MCF 10A (cell line): ENCODE measurements around the gene HSD17B11. TPM values are rescaled to one million over a fixed set of nuclear protein-coding genes. Genes with fewer than 3 reads are reported as not detected.
"Not testable (repeated sequence)": the region's sequence is repeated elsewhere in the genome, so short reads cannot be mapped to it uniquely, and the experiment has no call there.

Experiments used
- BruUV-seq: library from RNA; stranded (reverse); fragments of 400-500 nt; replicated peaks from 2 replicates; lab custom pipeline; 2021; lab: Mats Ljungman, UMichigan
- CTCF ChIA-PET: fragments of 300-600 bp; sonication (Branson Sonifier 250); formaldehyde crosslinking; extraction: SDS; loops from one replicate; lab custom pipeline; 2021; ENCODE audit warnings: antibody characterized with exemption, inconsistent platforms; lab: Yijun Ruan, JAX
- POLR2A ChIA-PET: fragments of 300-600, 350-650 bp; sonication (Branson Sonifier 250); formaldehyde crosslinking; extraction: SDS; loops from one replicate; lab custom pipeline; 2020; ENCODE audit warnings: antibody characterized with exemption, inconsistent platforms; lab: Yijun Ruan, JAX
- DNase-seq: peaks from one replicate; pipeline ENCODE4 v3.0.0-alpha.2; 2018; ENCODE audit not compliant: unreplicated experiment
- H3K27ac Mint-ChIP-seq: one replicate; pipeline ENCODE4 v1.8.0; 2022; ENCODE audit warnings: mild to moderate bottlenecking, low read depth, mixed read lengths; ENCODE audit not compliant: unreplicated experiment
- H3K27me3 Mint-ChIP-seq: one replicate; pipeline ENCODE4 v1.8.0; 2022; ENCODE audit warnings: mixed read lengths; ENCODE audit not compliant: insufficient read depth, unreplicated experiment
- H3K36me3 Mint-ChIP-seq: one replicate; pipeline ENCODE4 v1.8.0; 2022; ENCODE audit warnings: mild to moderate bottlenecking, moderate library complexity, mixed read lengths; ENCODE audit not compliant: insufficient read depth, unreplicated experiment
- H3K4me1 Mint-ChIP-seq: one replicate; pipeline ENCODE4 v1.8.0; 2022; ENCODE audit warnings: mixed read lengths; ENCODE audit not compliant: insufficient read depth, unreplicated experiment
- H3K4me3 Mint-ChIP-seq: one replicate; pipeline ENCODE4 v1.8.0; 2022; ENCODE audit warnings: mild to moderate bottlenecking, moderate library complexity, mixed read lengths; ENCODE audit not compliant: unreplicated experiment
- H3K9me3 Mint-ChIP-seq: one replicate; pipeline ENCODE4 v1.8.0; 2022; ENCODE audit warnings: mixed read lengths; ENCODE audit not compliant: unreplicated experiment
- intact Hi-C: fragments of 100-400 bp; cut with micrococcal nuclease; formaldehyde crosslinking; loops from 2 replicates; pipeline ENCODE4 v1.14.1; 2022
- total RNA-seq: library from RNA; stranded (reverse); gene quantifications from 2 replicates; pipeline ENCODE4 v1.2.3, GENCODE V29; 2022
- TF ChIP-seq, protein P1 (sequence below): fragments of 200-600 bp; IDR thresholded peaks from one replicate; pipeline ENCODE4 v1.8.0; 2022; ENCODE audit warnings: antibody characterized with exemption, mild to moderate bottlenecking; ENCODE audit not compliant: unreplicated experiment

The HSD17B11 gene
- total RNA-seq, 1 experiment from 2014 or later = 4.3 TPM

DNA sequence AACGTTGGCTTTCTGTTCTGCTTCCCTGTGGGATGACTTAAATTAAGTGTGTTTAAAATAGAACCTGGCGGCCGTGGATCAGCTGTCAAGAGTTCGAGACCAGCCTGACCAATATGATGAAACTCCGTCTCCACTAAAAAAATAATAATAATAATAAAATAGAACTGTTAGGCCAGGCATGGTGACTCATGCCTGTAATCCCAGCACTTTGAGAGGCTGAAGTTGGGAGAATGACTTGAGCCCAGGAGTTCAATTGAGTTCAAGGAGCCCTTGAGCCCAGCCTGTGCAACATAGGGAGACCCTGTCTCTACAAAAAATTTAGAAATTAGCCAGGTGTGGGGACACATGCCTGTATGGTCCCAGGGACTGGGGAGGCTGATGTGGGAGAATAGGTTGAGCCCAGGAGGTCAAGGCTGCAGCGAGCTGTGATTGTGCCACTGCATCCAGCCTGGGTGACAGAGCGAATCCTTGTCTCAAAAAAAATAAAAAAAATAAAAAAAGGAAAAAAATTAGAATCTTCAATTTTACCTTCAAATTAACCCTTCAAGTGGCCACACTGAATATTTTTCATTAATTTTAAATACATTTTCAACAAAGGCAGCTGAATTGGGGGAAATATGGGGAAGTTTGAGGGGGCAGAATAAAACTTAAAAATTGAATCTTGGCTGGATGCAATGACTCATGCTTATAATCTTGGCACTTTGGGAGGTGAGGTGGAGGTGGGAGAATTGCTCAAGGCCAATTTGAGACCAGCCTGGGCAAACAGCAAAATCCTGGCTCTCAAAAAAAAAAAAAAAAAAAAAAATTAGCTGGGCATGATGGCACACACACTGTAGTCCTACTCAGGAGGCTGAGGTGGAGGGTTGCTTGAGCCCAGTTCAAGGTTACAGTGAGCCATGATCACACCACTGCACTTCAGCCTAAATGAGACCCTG lies 36.6 kb downstream of the HSD17B11 start:
- intact Hi-C loops = loop anchor here (5.0 to 10.0 kb wide), 6 partner anchors 68 to 493 kb away; partner anchors contain the start of gene NUDT9
- Mint-ChIP-seq H3K4me1 (peaks cover 18% of the 10 kb centered on the region), H3K4me3 (peak overlapping the region; percentile 44), H3K9me3 (no peaks in the 10 kb centered on the region), H3K36me3 (no peaks in the 10 kb centered on the region), H3K27me3 (no peaks in the 10 kb centered on the region), H3K27ac (peak overlapping the region; percentile 79)
- ChIA-PET POLR2A (interaction anchor here (0.6 to 1.4 kb wide), 6 partner anchors 11 to 111 kb away, joined by 3 to 4 read pairs (median 3); partner anchors contain the start of genes HSD17B11 and NUDT9), CTCF (interaction anchor here (0.6 to 6.6 kb wide), 24 partner anchors 9 to 1014 kb away, joined by 3 to 49 read pairs (median 4); partner anchors contain the start of gene HSD17B11)
- TF ChIP-seq, protein P1, sequence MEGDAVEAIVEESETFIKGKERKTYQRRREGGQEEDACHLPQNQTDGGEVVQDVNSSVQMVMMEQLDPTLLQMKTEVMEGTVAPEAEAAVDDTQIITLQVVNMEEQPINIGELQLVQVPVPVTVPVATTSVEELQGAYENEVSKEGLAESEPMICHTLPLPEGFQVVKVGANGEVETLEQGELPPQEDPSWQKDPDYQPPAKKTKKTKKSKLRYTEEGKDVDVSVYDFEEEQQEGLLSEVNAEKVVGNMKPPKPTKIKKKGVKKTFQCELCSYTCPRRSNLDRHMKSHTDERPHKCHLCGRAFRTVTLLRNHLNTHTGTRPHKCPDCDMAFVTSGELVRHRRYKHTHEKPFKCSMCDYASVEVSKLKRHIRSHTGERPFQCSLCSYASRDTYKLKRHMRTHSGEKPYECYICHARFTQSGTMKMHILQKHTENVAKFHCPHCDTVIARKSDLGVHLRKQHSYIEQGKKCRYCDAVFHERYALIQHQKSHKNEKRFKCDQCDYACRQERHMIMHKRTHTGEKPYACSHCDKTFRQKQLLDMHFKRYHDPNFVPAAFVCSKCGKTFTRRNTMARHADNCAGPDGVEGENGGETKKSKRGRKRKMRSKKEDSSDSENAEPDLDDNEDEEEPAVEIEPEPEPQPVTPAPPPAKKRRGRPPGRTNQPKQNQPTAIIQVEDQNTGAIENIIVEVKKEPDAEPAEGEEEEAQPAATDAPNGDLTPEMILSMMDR = no peak
- peak; percentile 76 for DNase-seq
- BruUV-seq = no TSS peak

- no TSS peak for BruUV-seq
- Mint-ChIP-seq H3K9me3 (no peaks in the 10 kb centered on the region), H3K36me3 (no peaks in the 10 kb centered on the region), H3K27me3 (no peaks in the 10 kb centered on the region), H3K4me1 (peaks cover 18% of the 10 kb centered on the region), H3K4me3 (no peak overlapping the region), H3K27ac (peak overlapping the region; percentile 79)
- ChIA-PET POLR2A (interaction anchor here (0.6 to 1.2 kb wide), 5 partner anchors 11 to 112 kb away, joined by 3 to 4 read pairs (median 3); partner anchors contain the start of gene NUDT9), CTCF (interaction anchor here (0.5 to 6.6 kb wide), 25 partner anchors 10 to 1147 kb away, joined by 3 to 49 read pairs (median 4); partner anchors contain the start of gene HSD17B11)
- TF ChIP-seq, protein P1 = peak; percentile 77
- peak; percentile 71 for DNase-seq
- intact Hi-C loops = loop anchor here (5.0 to 10.0 kb wide), 5 partner anchors 81 to 494 kb away; no protein-coding TSS in a partner anchor
Measured at GRCh38 chr4:87353592-87353991, 37.4 kb downstream of the HSD17B11 start.

DNA sequence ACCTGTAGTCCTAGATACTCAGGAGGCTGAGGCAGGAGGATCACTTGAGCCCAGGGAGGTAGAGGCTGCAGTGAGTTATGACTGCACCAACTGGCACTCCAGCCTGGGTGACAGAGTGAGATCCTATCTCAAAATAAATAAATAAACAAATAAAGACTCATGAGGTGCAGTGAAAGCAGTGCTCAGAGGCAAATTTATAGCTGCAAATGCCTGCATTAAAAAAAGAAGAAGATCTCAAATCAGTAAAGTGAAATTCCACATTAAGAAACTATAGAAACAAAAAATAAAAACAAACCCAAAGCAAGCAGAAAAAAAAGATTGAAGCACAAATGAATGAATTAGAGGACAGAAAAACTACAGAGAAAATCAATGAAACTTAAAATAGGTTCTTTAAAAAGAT lies 45.8 kb downstream of the HSD17B11 start:
- H3K9me3 Mint-ChIP-seq = no peaks in the 10 kb centered on the region
- H3K27me3 Mint-ChIP-seq = no peaks in the 10 kb centered on the region
- peaks cover 5% of the 10 kb centered on the region for H3K4me1 Mint-ChIP-seq
- no peak overlapping the region for H3K27ac Mint-ChIP-seq
- H3K4me3 Mint-ChIP-seq = no peak overlapping the region
- ChIA-PET CTCF (no interaction called here), POLR2A (no interaction called here)
- TF ChIP-seq, protein P1 = no peak
- BruUV-seq = no TSS peak
- DNase-seq = no peak
- intact Hi-C loops = no loop called here
- peaks cover 12% of the 10 kb centered on the region for H3K36me3 Mint-ChIP-seq

GRCh38 chr4:87342872-87343271 lies 48.1 kb downstream of the HSD17B11 start:
- no peak for DNase-seq
- H3K4me1 Mint-ChIP-seq = peaks cover 17% of the 10 kb centered on the region
- no TSS peak for BruUV-seq
- CTCF ChIA-PET = interaction anchor here (0.7 kb wide), 1 partner anchor 13 kb away, joined by 3 read pairs; no protein-coding TSS in a partner anchor
- H3K36me3 Mint-ChIP-seq = peaks cover 12% of the 10 kb centered on the region
- peak overlapping the region; percentile 69 for H3K27ac Mint-ChIP-seq
- intact Hi-C loops = no loop called here
- H3K4me3 Mint-ChIP-seq = no peak overlapping the region
- POLR2A ChIA-PET = interaction anchor here (0.5 to 2.3 kb wide), 7 partner anchors 11 to 134 kb away, joined by 3 to 8 read pairs (median 3); partner anchors contain the start of genes HSD17B11 and KLHL8
- no peaks in the 10 kb centered on the region for H3K27me3 Mint-ChIP-seq
- TF ChIP-seq, protein P1 = no peak
- no peaks in the 10 kb centered on the region for H3K9me3 Mint-ChIP-seq

DNA sequence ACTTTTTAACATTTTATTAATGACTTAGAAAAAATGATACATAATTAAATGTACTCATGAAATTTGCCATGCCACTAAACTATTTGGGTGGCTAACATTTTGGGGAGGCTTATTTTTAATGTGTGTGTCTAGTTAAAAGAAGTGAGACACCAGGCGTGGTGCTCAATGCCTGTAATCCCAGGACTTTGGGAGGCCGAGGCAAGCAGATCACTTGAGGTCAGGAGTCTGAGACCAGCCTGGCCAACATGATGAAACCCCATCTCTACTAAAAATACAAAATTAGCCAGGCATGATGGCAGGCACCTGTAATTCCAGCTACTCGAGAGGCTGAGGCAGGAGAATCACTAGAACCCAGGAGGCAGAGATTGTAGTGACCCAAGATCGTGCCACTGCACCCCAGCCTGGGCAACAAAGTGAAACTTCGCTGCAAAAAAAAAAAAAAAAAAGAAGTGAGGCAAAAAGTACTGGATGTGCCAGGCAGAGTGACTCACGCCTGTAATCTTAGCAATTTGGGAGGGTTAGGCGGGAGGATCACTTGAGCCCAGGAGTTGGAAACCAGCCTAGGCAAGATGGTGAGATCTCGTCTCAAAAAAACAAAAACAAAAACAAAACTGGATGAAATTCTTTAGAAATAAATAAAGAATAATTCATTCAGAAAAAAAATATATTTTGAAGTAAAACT lies 48.9 kb downstream of the HSD17B11 start:
- POLR2A ChIA-PET = interaction anchor here (0.5 to 2.3 kb wide), 7 partner anchors 12 to 101 kb away, joined by 3 to 8 read pairs (median 3); partner anchors contain the start of gene HSD17B11
- Mint-ChIP-seq H3K4me1 (peaks cover 17% of the 10 kb centered on the region), H3K27ac (peak overlapping the region; percentile 69), H3K36me3 (peaks cover 12% of the 10 kb centered on the region), H3K4me3 (peak overlapping the region; percentile 65)
- peak; percentile 89 for DNase-seq
- CTCF ChIA-PET = interaction anchor here (0.7 to 1.0 kb wide), 2 partner anchors 13 to 68 kb away, joined by 3 to 5 read pairs; no protein-coding TSS in a partner anchor
- H3K27me3 Mint-ChIP-seq, H3K9me3 Mint-ChIP-seq, intact Hi-C loops, BruUV-seq: not testable (repeated sequence)
